SK-N-SH (cell line): ENCODE results near the gene DCX. TPM values are rescaled to one million over a fixed set of nuclear protein-coding genes. Genes with fewer than 3 reads are reported as not detected.

Experiments used
- CTCF ChIA-PET: fragments of 300-600, 350-600 bp; formaldehyde crosslinking; extraction: SDS; loops from one replicate; lab custom pipeline; 2021; lab: Yijun Ruan, JAX
- POLR2A ChIA-PET: fragments of 350-600 bp; sonication (Branson Sonifier 250); formaldehyde crosslinking; extraction: SDS; loops from one replicate; lab custom pipeline; 2020; ENCODE audit warnings: antibody characterized with exemption, inconsistent platforms; lab: Yijun Ruan, JAX
- DNase-seq: peaks from one replicate; pipeline ENCODE4 v3.0.0; 2012
- H2AFZ ChIP-seq: fragments of 200-600 bp; sonication (generic); 2 replicates; pipeline ENCODE4 v1.8.1; 2016; ENCODE audit warnings: antibody characterized with exemption, mild to moderate bottlenecking, low read depth
- H3F3A ChIP-seq: fragments of 200-600 bp; sonication (generic); replicated peaks from 2 replicates; pipeline ENCODE3; 2016; ENCODE audit warnings: antibody characterized with exemption, mild to moderate bottlenecking; ENCODE audit not compliant: insufficient read depth
- H3K27ac ChIP-seq, 2 experiments: fragments of 200-500 bp in 1 of 2; fragments of 200-600 bp in 1 of 2; sonication (Bioruptor generic) in 1 of 2; sonication (generic), shearing (Covaris generic) in 1 of 2; 2 replicates each; pipeline versions ENCODE4 v1.5.1 to v1.6.1; 2014 to 2016; ENCODE audit warnings: low read depth in 2 of 2, inconsistent platforms in 1 of 2, low read length in 1 of 2, mild to moderate bottlenecking in 1 of 2, mixed read lengths in 1 of 2
- H3K27me3 ChIP-seq: fragments of 200-600 bp; sonication (generic), shearing (Covaris generic); 2 replicates; pipeline ENCODE4 v1.6.1; 2016; ENCODE audit warnings: mixed run types; ENCODE audit not compliant: insufficient read depth
- H3K36me3 ChIP-seq, 2 experiments: fragments of 200-500 bp in 1 of 2; fragments of 200-600 bp in 1 of 2; sonication (Bioruptor generic) in 1 of 2; sonication (generic) in 1 of 2; replicated peaks in 1 of 2; 2 replicates each; pipeline versions ENCODE3 to v1.5.1; 2014 to 2016; ENCODE audit warnings: low read length in 1 of 2, mild to moderate bottlenecking in 1 of 2; ENCODE audit not compliant: insufficient read depth in 2 of 2, control insufficient read depth in 1 of 2
- H3K4me1 ChIP-seq, 2 experiments: fragments of 200-500 bp in 1 of 2; fragments of 200-600 bp in 1 of 2; sonication (Bioruptor generic) in 1 of 2; sonication (generic), shearing (Covaris generic) in 1 of 2; 2 replicates each; pipeline versions ENCODE4 v1.5.1 to v1.6.1; 2014 to 2016; ENCODE audit warnings: low read depth in 1 of 2, low read length in 1 of 2, mixed run types in 1 of 2; ENCODE audit not compliant: insufficient read depth in 2 of 2, control insufficient read depth in 1 of 2
- H3K4me2 ChIP-seq: fragments of 200-600 bp; sonication (generic), shearing (Covaris generic); 2 replicates; pipeline ENCODE4 v1.6.1; 2017; ENCODE audit warnings: mixed run types
- H3K4me3 ChIP-seq, 2 experiments: fragments of 200-500 bp in 1 of 2; fragments of 200-600 bp in 1 of 2; sonication (Bioruptor generic) in 1 of 2; sonication (generic), shearing (Covaris generic) in 1 of 2; 2 replicates each; pipeline versions ENCODE4 v1.5.1 to v1.8.1; 2014 to 2016; ENCODE audit warnings: low read depth in 2 of 2, inconsistent platforms in 1 of 2, low read length in 1 of 2, mild to moderate bottlenecking in 1 of 2, mixed read lengths in 1 of 2, moderate library complexity in 1 of 2
- H3K79me2 ChIP-seq: fragments of 200-600 bp; sonication (generic); 2 replicates; pipeline ENCODE4 v1.8.1; 2017; ENCODE audit warnings: mild to moderate bottlenecking; ENCODE audit not compliant: insufficient read depth
- H3K9ac ChIP-seq: fragments of 200-600 bp; sonication (generic); 2 replicates; pipeline ENCODE4 v1.6.1; 2017; ENCODE audit warnings: mixed run types
- H3K9me2 ChIP-seq: fragments of 200-600 bp; sonication (generic); 2 replicates; pipeline ENCODE4 v1.6.1; 2017; ENCODE audit warnings: mixed run types
- H3K9me3 ChIP-seq: fragments of 200-600 bp; sonication (generic); 2 replicates; pipeline ENCODE4 v1.6.1; 2017; ENCODE audit warnings: mixed run types, mild to moderate bottlenecking, moderate library complexity
- H4K20me1 ChIP-seq: fragments of 200-600 bp; sonication (generic); 2 replicates; pipeline ENCODE4 v1.6.1; 2017; ENCODE audit warnings: mild to moderate bottlenecking, mixed run types; ENCODE audit not compliant: insufficient read depth
- CHD2 ChIP-seq: fragments of 150-350 bp; IDR thresholded peaks from 2 replicates; pipeline ENCODE4 v1.6.1; 2018; ENCODE audit warnings: low read length; ENCODE audit not compliant: partially characterized antibody
- CTCF ChIP-seq: fragments of 200-600 bp; sonication (generic); IDR thresholded peaks from 2 replicates; pipeline ENCODE4 v1.6.1; 2017; ENCODE audit warnings: antibody characterized with exemption, mild to moderate bottlenecking, moderate library complexity
- ELF1 ChIP-seq: IDR thresholded peaks from 2 replicates; pipeline ENCODE4 v1.4.0; 2012
- EP300 ChIP-seq, 2 experiments: IDR thresholded peaks; 2 replicates each; pipeline versions ENCODE4 v1.4.0 to v1.6.1; 2012; ENCODE audit warnings: borderline replicate concordance in 1 of 2, low read depth in 1 of 2, low read length in 1 of 2
- EZH2phosphoT487 ChIP-seq: fragments of 200-600 bp; sonication (generic); IDR thresholded peaks from 2 replicates; pipeline ENCODE4 v1.6.1; 2017; ENCODE audit warnings: low read depth, mixed run types, mild to moderate bottlenecking, antibody characterized with exemption, moderate library complexity, borderline replicate concordance
- FOSL2 ChIP-seq: IDR thresholded peaks from 2 replicates; pipeline ENCODE4 v1.4.0; 2012; ENCODE audit warnings: low read depth, mild to moderate bottlenecking, moderate library complexity, borderline replicate concordance
- FOXM1 ChIP-seq: IDR thresholded peaks from 2 replicates; pipeline ENCODE4 v1.4.0; 2012; ENCODE audit warnings: low read depth, mild to moderate bottlenecking
- JUND ChIP-seq: IDR thresholded peaks from 2 replicates; pipeline ENCODE4 v1.4.0; 2012
- MAX ChIP-seq: IDR thresholded peaks from 2 replicates; pipeline ENCODE4 v1.4.0; 2012; ENCODE audit warnings: low read depth
- MEF2A ChIP-seq: IDR thresholded peaks from 2 replicates; pipeline ENCODE4 v1.4.0; 2012; ENCODE audit warnings: low read depth, borderline replicate concordance
- MXI1 ChIP-seq: IDR thresholded peaks from 2 replicates; pipeline ENCODE4 v1.6.1; 2012; ENCODE audit warnings: mild to moderate bottlenecking, low read depth, low read length, improper control_type of control experiment
- NFIC ChIP-seq: IDR thresholded peaks from 2 replicates; pipeline ENCODE4 v1.4.0; 2012; ENCODE audit warnings: borderline replicate concordance
- RCOR1 ChIP-seq: fragments of 150-350 bp; IDR thresholded peaks from 2 replicates; pipeline ENCODE4 v1.6.1; 2017; ENCODE audit warnings: antibody characterized with exemption, low read length
- SIN3A ChIP-seq: IDR thresholded peaks from 2 replicates; pipeline ENCODE4 v1.6.1; 2012; ENCODE audit warnings: low read depth, mild to moderate bottlenecking, low read length, moderate library complexity, borderline replicate concordance
- TAF1 ChIP-seq: IDR thresholded peaks from 2 replicates; pipeline ENCODE4 v1.6.1; 2012; ENCODE audit warnings: low read depth, mild to moderate bottlenecking, low read length, moderate library complexity, borderline replicate concordance
- ZBTB33 ChIP-seq: IDR thresholded peaks from 2 replicates; pipeline ENCODE4 v1.4.0; 2012; ENCODE audit warnings: low read depth, borderline replicate concordance
- WGBS: methylation state at CpG from one replicate; pipeline ENCODE4 v1.1.6; 2017; ENCODE audit warnings: low lambda C conversion rate; 5-methylcytosine and 5-hydroxymethylcytosine counted together
- polyA plus RNA-seq, 3 experiments: library from polyadenylated mRNA; depleted of rRNA; stranded (reverse); fragments of >200 nt; gene quantifications; 2 replicates each; pipeline ENCODE4 v1.2.3, GENCODE V29; 2012
- TF ChIP-seq, protein P1 (sequence below): fragments of 150-350 bp; IDR thresholded peaks from 2 replicates; pipeline ENCODE4 v1.6.1; 2017; ENCODE audit warnings: antibody characterized with exemption, low read length, low read depth, borderline replicate concordance
- TF ChIP-seq, protein P2 (sequence below): IDR thresholded peaks from 2 replicates; pipeline ENCODE4 v1.4.0; 2012; ENCODE audit warnings: low read depth, borderline replicate concordance

DCX gene
- polyA plus RNA-seq, 1 of the 3 experiments (the other 2 are of a cell fraction): 0.26 TPM

- no peak overlapping the region for H3K27ac ChIP-seq
- no peak overlapping the region for H3K4me3 ChIP-seq
- peaks cover 0 to 6% of the 10 kb centered on the region in 2 experiments; a peak in 1 of 4 replicates for H3K4me1 ChIP-seq
- no peak overlapping the region for H3K4me2 ChIP-seq
- H3K27me3 ChIP-seq: no peaks in the 10 kb centered on the region
- H3K9ac ChIP-seq: no peak overlapping the region
- no peaks in the 10 kb centered on the region for H4K20me1 ChIP-seq
- H3F3A ChIP-seq: no peaks in the 10 kb centered on the region
- no peaks in the 10 kb centered on the region for H3K36me3 ChIP-seq
- no peaks in the 10 kb centered on the region for H3K79me2 ChIP-seq
- no peaks in the 10 kb centered on the region for H3K9me3 ChIP-seq
- H3K9me2 ChIP-seq: no peaks in the 10 kb centered on the region
- H2AFZ ChIP-seq: no peak overlapping the region
- TF ChIP-seq, protein P1, sequence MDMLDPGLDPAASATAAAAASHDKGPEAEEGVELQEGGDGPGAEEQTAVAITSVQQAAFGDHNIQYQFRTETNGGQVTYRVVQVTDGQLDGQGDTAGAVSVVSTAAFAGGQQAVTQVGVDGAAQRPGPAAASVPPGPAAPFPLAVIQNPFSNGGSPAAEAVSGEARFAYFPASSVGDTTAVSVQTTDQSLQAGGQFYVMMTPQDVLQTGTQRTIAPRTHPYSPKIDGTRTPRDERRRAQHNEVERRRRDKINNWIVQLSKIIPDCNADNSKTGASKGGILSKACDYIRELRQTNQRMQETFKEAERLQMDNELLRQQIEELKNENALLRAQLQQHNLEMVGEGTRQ: no peak
- TF ChIP-seq JUND (no peak), MXI1 (no peak), CHD2 (no peak), SIN3A (no peak), MEF2A (no peak), MAX (no peak), TAF1 (no peak), ZBTB33 (no peak), EP300 (IDR thresholded peaks at IDR 0.05; ENCODE audit: borderline replicate concordance in 1 of 2, low read depth in 1 of 2, low read length in 1 of 2) (no peak), NFIC (no peak), RCOR1 (no peak), FOSL2 (no peak), FOXM1 (no peak), EZH2phosphoT487 (no peak), ELF1 (no peak), CTCF (no peak)
- TF ChIP-seq, protein P2, sequence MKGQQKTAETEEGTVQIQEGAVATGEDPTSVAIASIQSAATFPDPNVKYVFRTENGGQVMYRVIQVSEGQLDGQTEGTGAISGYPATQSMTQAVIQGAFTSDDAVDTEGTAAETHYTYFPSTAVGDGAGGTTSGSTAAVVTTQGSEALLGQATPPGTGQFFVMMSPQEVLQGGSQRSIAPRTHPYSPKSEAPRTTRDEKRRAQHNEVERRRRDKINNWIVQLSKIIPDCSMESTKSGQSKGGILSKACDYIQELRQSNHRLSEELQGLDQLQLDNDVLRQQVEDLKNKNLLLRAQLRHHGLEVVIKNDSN: no peak
- 16% methylated on average over 3 of the region's 3 CpGs for WGBS
- POLR2A ChIA-PET: no interaction called here
- DNase-seq: no peak
- CTCF ChIA-PET: interaction anchor here (0.7 kb wide), 1 partner anchor 305 kb away, joined by 3 read pairs; no protein-coding TSS in a partner anchor
These were observed 62.9 kb downstream of the DCX start for GRCh38 chrX:111349101-111349500.
